Mucosa of descending colon (tissue), 3 donors: Measurements from ENCODE around the gene SLC23A2. TPM values are rescaled to one million over a fixed set of nuclear protein-coding genes. Genes with fewer than 3 reads are reported as not detected.

Experiments
- ATAC-seq: fragments of 200-7000 bp; cut with Tn5 transposase; one replicate; pipeline ENCODE4 v1.9.1; 2020; ENCODE audit warnings: mild to moderate bottlenecking, moderate library complexity
- DNase-seq, 3 donors: peaks; one replicate each; pipeline ENCODE4 v3.0.0-alpha.2; 2020
- H3K36me3 ChIP-seq: fragments of 200-600 bp; one replicate; pipeline ENCODE4 v1.8.0; 2021; ENCODE audit warnings: low read depth, mild to moderate bottlenecking
- H3K4me1 ChIP-seq: fragments of 200-600 bp; one replicate; pipeline ENCODE4 v1.8.0; 2021; ENCODE audit warnings: low read depth, mild to moderate bottlenecking
- H3K4me3 ChIP-seq: fragments of 200-600 bp; one replicate; pipeline ENCODE4 v1.8.0; 2021; ENCODE audit warnings: mild to moderate bottlenecking
- H3K9me3 ChIP-seq: fragments of 200-600 bp; one replicate; pipeline ENCODE4 v1.8.0; 2021; ENCODE audit warnings: mild to moderate bottlenecking
- CTCF ChIP-seq: fragments of 200-600 bp; IDR thresholded peaks from one replicate; pipeline ENCODE4 v1.8.0; 2022; ENCODE audit warnings: antibody characterized with exemption, mild to moderate bottlenecking
- intact Hi-C, 2 donors: fragments of 100-400 bp; cut with DNase I in 1 of 2; cut with micrococcal nuclease in 1 of 2; formaldehyde crosslinking; loops; one replicate each; pipeline versions ENCODE4 v1.11.0 to v1.11.1; 2022; cut with DNase I, micrococcal nuclease
- total RNA-seq, 3 donors: library from RNA; stranded (reverse); fragmentation: NEBNext Ultra II Directional in 2 of 3; extraction: Animal tissue kit (Norgen Biotek cat#: 25700) in 2 of 3; gene quantifications; one replicate each; pipeline versions ENCODE4 v1.2.1 to v1.2.4, GENCODE V29; 2021 to 2023
- donor health status: DM: no; HTN: no; CAD: no; lungs with moderate emphysema.
- donor health status: DM: no; HTN: no; CAD: no.
- donor health status: DM: no; HTN: yes; CAD: no.

The SLC23A2 gene
- total RNA-seq, 3 donors from 2014 or later: 9.1 to 15.4 (median 9.4) TPM

GRCh38 chr20:4809707-4810106 is 191.6 kb downstream of the SLC23A2 start:
- ATAC-seq (no peak), DNase-seq (no peak)
- Histone ChIP-seq H3K36me3 (no peaks in the 10 kb centered on the region), H3K9me3 (no peaks in the 10 kb centered on the region), H3K4me1 (no peaks in the 10 kb centered on the region), H3K4me3 (no peak overlapping the region)
- TF ChIP-seq CTCF: no peak
- intact Hi-C loops: no loop called here

- intact Hi-C loops: no loop called here
- Histone ChIP-seq H3K36me3 (no peaks in the 10 kb centered on the region), H3K4me3 (no peak overlapping the region), H3K9me3 (no peaks in the 10 kb centered on the region), H3K4me1 (no peaks in the 10 kb centered on the region)
- no peak for TF ChIP-seq CTCF
- no peak for DNase-seq
- ATAC-seq: no peak
Measured at GRCh38 chr20:4808872-4809271, 192.4 kb downstream of the SLC23A2 start.

- DNase-seq (no peak), ATAC-seq (peak; percentile 30)
- no peak for TF ChIP-seq CTCF
- H3K4me3 ChIP-seq: no peak overlapping the region
- H3K4me1 ChIP-seq: no peaks in the 10 kb centered on the region
- H3K36me3 ChIP-seq: no peaks in the 10 kb centered on the region
- H3K9me3 ChIP-seq: no peaks in the 10 kb centered on the region
- intact Hi-C loops: no loop called here
Measured at GRCh38 chr20:4805663-4806449, 195.5 kb downstream of the SLC23A2 start.

GRCh38 chr20:4802527-4802926 is 198.8 kb downstream of the SLC23A2 start:
- H3K4me1 ChIP-seq: no peaks in the 10 kb centered on the region
- no peak for ATAC-seq
- H3K36me3 ChIP-seq: no peaks in the 10 kb centered on the region
- no peak for DNase-seq
- intact Hi-C loops: no loop called here
- H3K9me3 ChIP-seq: no peaks in the 10 kb centered on the region
- no peak overlapping the region for H3K4me3 ChIP-seq
- no peak for TF ChIP-seq CTCF

Other genes starting within 250 kb of the SLC23A2 start
- gene RASSF2, start 177.9 kb downstream of the SLC23A2 start, total RNA-seq: 10 to 100 TPM in 1 of 3 donors, 1 to 10 TPM in 2; 2.6 to 10.2 (median 9.0) TPM
- 10 to 100 TPM; 66.2 to 76.2 (median 67.7) TPM for gene TMEM230, start 111.6 kb upstream of the SLC23A2 start, total RNA-seq
- 10 to 100 TPM; 43.4 to 91.1 (median 48.7) TPM for gene PCNA, start 118.4 kb upstream of the SLC23A2 start, total RNA-seq
- gene CDS2, start 125.5 kb upstream of the SLC23A2 start, total RNA-seq: 10 to 100 TPM; 37.9 to 59.5 (median 39.6) TPM